Fibroblast of lung (primary cell): Measurements from ENCODE around the gene RFX1.

ENCODE experiments used
- CTCF ChIP-seq, 2 donors: IDR thresholded peaks in 1 of 2; conservative IDR thresholded peaks in 1 of 2; 1 replicate in 1 of 2; 2 replicates in 1 of 2; pipeline ENCODE4 v1.5.1; 2011 to 2012; ENCODE audit warnings: low read length in 2 of 2, control low read depth in 1 of 2, inconsistent platforms in 1 of 2, low read depth in 1 of 2, mild to moderate bottlenecking in 1 of 2
- EZH2 ChIP-seq: IDR thresholded peaks from 2 replicates; pipeline ENCODE4 v1.5.1; 2012; ENCODE audit warnings: low read length, control low read depth, mild to moderate bottlenecking; ENCODE audit errors: missing control alignments

- TF ChIP-seq CTCF (conservative IDR thresholded peaks at IDR 0.05 in 1 of 2, IDR thresholded peaks at IDR 0.05 in 1 of 2; ENCODE audit: low read depth in 1 of 2, low read length in 2 of 2) (no peak), EZH2 (no peak)
These were observed 28.3 kb downstream of the RFX1 start for GRCh38 chr19:13977803-13978202.
